Measurements from ENCODE around the gene SUPV3L1.

SUPV3L1 gene

GRCh38 chr10:69153227-69153626, 26.8 kb upstream of the SUPV3L1 start:
- H2AFZ ChIP-seq (ENCODE audit: low read depth, low read length, severe bottlenecking): no peak overlapping the region
- H3K36me3 ChIP-seq (ENCODE audit: low read length): peaks cover 7% of the 10 kb centered on the region; the same call in 1 of the 2 replicates
- peaks cover 3% of the 10 kb centered on the region; the same call in 1 of the 2 replicates for H3F3A ChIP-seq (ENCODE audit: insufficient read depth)
- H3K9me2 ChIP-seq (replicated peaks; ENCODE audit: insufficient read depth, low read length): no peaks in the 10 kb centered on the region
- no peaks in the 10 kb centered on the region for H3K27me3 ChIP-seq (ENCODE audit: low read length)
- peaks cover 20% of the 10 kb centered on the region; the same call in 1 of the 2 replicates for H3K79me2 ChIP-seq (ENCODE audit: insufficient read depth, low read length)
- H4K20me1 ChIP-seq (ENCODE audit: low read depth, low read length): 0 out of 2 replicates have a peak, but pooled peaks cover 4% of the 10 kb centered on the region
- H3K4me2 ChIP-seq (ENCODE audit: low read depth, low read length, poor library complexity, severe bottlenecking): no peak overlapping the region
- H3K27ac ChIP-seq (ENCODE audit: low read depth, low read length): no peak overlapping the region
- H3K9ac ChIP-seq (ENCODE audit: low read length): no peak overlapping the region
- no peaks in the 10 kb centered on the region for H3K9me3 ChIP-seq (ENCODE audit: insufficient read depth, low read length)
- H3K4me3 ChIP-seq (ENCODE audit: insufficient read depth, low read length, poor library complexity, severe bottlenecking): no peak overlapping the region
- TF ChIP-seq CTCF (IDR thresholded peaks at IDR 0.05; ENCODE audit: insufficient read depth, low read length, poor library complexity, severe bottlenecking) (no peak), EZH2phosphoT487 (conservative IDR thresholded peaks at IDR 0.05; ENCODE audit: low read length) (no peak)

GRCh38 chr10:69160809-69161241, 19.2 kb upstream of the SUPV3L1 start:
- Histone ChIP-seq H4K20me1 (ENCODE audit: low read depth, low read length) (no peaks in the 10 kb centered on the region), H3K4me2 (ENCODE audit: low read depth, low read length, poor library complexity, severe bottlenecking) (no peak overlapping the region), H2AFZ (ENCODE audit: low read depth, low read length, severe bottlenecking) (no peak overlapping the region), H3K27me3 (ENCODE audit: low read length) (no peaks in the 10 kb centered on the region), H3F3A (ENCODE audit: insufficient read depth) (0 out of 2 replicates have a peak, but pooled peaks cover 3% of the 10 kb centered on the region), H3K9me2 (replicated peaks; ENCODE audit: insufficient read depth, low read length) (no peaks in the 10 kb centered on the region), H3K4me3 (ENCODE audit: insufficient read depth, low read length, poor library complexity, severe bottlenecking) (no peak overlapping the region), H3K27ac (ENCODE audit: low read depth, low read length) (no peak overlapping the region), H3K79me2 (ENCODE audit: insufficient read depth, low read length) (no peaks in the 10 kb centered on the region), H3K36me3 (ENCODE audit: low read length) (peaks cover 20% of the 10 kb centered on the region; the same call in 1 of the 2 replicates), H3K9ac (ENCODE audit: low read length) (no peak overlapping the region), H3K9me3 (ENCODE audit: insufficient read depth, low read length) (no peaks in the 10 kb centered on the region)
- no peak for TF ChIP-seq EZH2phosphoT487 (conservative IDR thresholded peaks at IDR 0.05; ENCODE audit: low read length)
- no peak for TF ChIP-seq CTCF (IDR thresholded peaks at IDR 0.05; ENCODE audit: insufficient read depth, low read length, poor library complexity, severe bottlenecking)

GRCh38 chr10:69168493-69168892, 11.5 kb upstream of the SUPV3L1 start:
- no peaks in the 10 kb centered on the region for H3K27me3 ChIP-seq (ENCODE audit: low read length)
- H4K20me1 ChIP-seq (ENCODE audit: low read depth, low read length): no peaks in the 10 kb centered on the region
- H3K27ac ChIP-seq (ENCODE audit: low read depth, low read length): no peak overlapping the region
- peaks cover 16% of the 10 kb centered on the region for H3F3A ChIP-seq (ENCODE audit: insufficient read depth)
- H3K4me3 ChIP-seq (ENCODE audit: insufficient read depth, low read length, poor library complexity, severe bottlenecking): no peak overlapping the region
- no peak overlapping the region for H3K9ac ChIP-seq (ENCODE audit: low read length)
- no peaks in the 10 kb centered on the region for H3K9me2 ChIP-seq (replicated peaks; ENCODE audit: insufficient read depth, low read length)
- H2AFZ ChIP-seq (ENCODE audit: low read depth, low read length, severe bottlenecking): no peak overlapping the region
- no peak for TF ChIP-seq CTCF (IDR thresholded peaks at IDR 0.05; ENCODE audit: insufficient read depth, low read length, poor library complexity, severe bottlenecking)
- no peak for TF ChIP-seq EZH2phosphoT487 (conservative IDR thresholded peaks at IDR 0.05; ENCODE audit: low read length)
- H3K36me3 ChIP-seq (ENCODE audit: low read length): peaks cover 20% of the 10 kb centered on the region; the same call in 1 of the 2 replicates
- H3K4me2 ChIP-seq (ENCODE audit: low read depth, low read length, poor library complexity, severe bottlenecking): no peak overlapping the region
- H3K9me3 ChIP-seq (ENCODE audit: insufficient read depth, low read length): no peaks in the 10 kb centered on the region
- H3K79me2 ChIP-seq (ENCODE audit: insufficient read depth, low read length): no peaks in the 10 kb centered on the region
